ENCODE data around the gene SREBF2. TPM values are rescaled to one million over a fixed set of nuclear protein-coding genes. Genes with fewer than 3 reads are reported as not detected.

Gene SREBF2
- total and polyA plus RNA-seq, 2 experiments from 2014 or later, result 23.6 to 26.5 TPM

DNA sequence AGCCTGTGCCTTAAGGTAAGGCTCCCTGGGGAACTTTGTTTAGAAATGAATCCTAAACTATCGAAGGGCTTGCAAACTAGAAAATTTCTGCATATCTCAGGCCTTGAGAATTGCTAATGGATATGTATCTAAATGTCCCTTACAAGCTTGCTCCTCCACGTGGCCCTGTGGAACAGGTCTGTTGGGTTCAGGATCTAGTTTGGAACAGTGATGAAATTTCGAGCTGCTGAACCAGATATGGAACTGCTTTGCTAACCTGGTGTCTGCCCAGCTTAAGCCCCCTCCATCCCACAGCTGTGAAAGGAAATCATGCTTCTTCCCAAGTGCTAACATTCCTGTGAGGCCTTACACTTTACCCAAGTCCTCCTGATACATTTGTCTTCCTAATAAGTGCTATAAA, 11.6 kb downstream of the SREBF2 start:
- WGBS, 2 experiments (ENCODE audit: low coverage in 1 of 2, low lambda C conversion rate in 2 of 2, missing lambda C conversion rate in 2 of 2), result 47 to 61% methylated on average over 3 of the region's 3 CpGs
- no peaks in the 10 kb centered on the region for H3K4me1 ChIP-seq (ENCODE audit: insufficient read depth)
- no peaks in the 10 kb centered on the region for H3K9me3 ChIP-seq (ENCODE audit: low read depth)
- no peaks in the 10 kb centered on the region for H3K27me3 ChIP-seq (replicated peaks; ENCODE audit: insufficient read depth)
- H2AFZ ChIP-seq, result no peak overlapping the region
- H3K4me2 ChIP-seq (ENCODE audit: unreplicated experiment), result no peak overlapping the region
- in situ Hi-C loops (cut with MboI), result no loop called here
- H4K20me1 ChIP-seq (ENCODE audit: insufficient read depth), result no peaks in the 10 kb centered on the region
- no peak for TF ChIP-seq EZH2phosphoT487 (IDR thresholded peaks at IDR 0.05; ENCODE audit: insufficient read depth, low read depth)
- TF ChIP-seq EZH2 (IDR thresholded peaks at IDR 0.05; ENCODE audit: insufficient read depth, poor library complexity, severe bottlenecking), result no peak
- H3K9ac ChIP-seq, result no peak overlapping the region
- no peak overlapping the region for H3K4me3 ChIP-seq
- H3K27ac ChIP-seq, result no peak overlapping the region
- H3F3A ChIP-seq (ENCODE audit: insufficient read depth), result no peaks in the 10 kb centered on the region
- DNase-seq, result no peak
- no peaks in the 10 kb centered on the region for H3K36me3 ChIP-seq (ENCODE audit: low read depth)
- H3K79me2 ChIP-seq (ENCODE audit: insufficient read depth), result peaks cover 99% of the 10 kb centered on the region
- no peaks in the 10 kb centered on the region for H3K9me2 ChIP-seq (ENCODE audit: insufficient read depth)

- DNase-seq, result no peak
- no peaks in the 10 kb centered on the region for H3F3A ChIP-seq (ENCODE audit: insufficient read depth)
- WGBS, 2 experiments (ENCODE audit: low coverage in 1 of 2, low lambda C conversion rate in 2 of 2, missing lambda C conversion rate in 2 of 2), result 64 to 69% methylated on average over 4 of the region's 4 CpGs
- H4K20me1 ChIP-seq (ENCODE audit: insufficient read depth), result no peaks in the 10 kb centered on the region
- H3K36me3 ChIP-seq (ENCODE audit: low read depth), result no peaks in the 10 kb centered on the region
- no peaks in the 10 kb centered on the region for H3K27me3 ChIP-seq (replicated peaks; ENCODE audit: insufficient read depth)
- H3K9ac ChIP-seq, result no peak overlapping the region
- no peaks in the 10 kb centered on the region for H3K4me1 ChIP-seq (ENCODE audit: insufficient read depth)
- H2AFZ ChIP-seq, result no peak overlapping the region
- H3K9me2 ChIP-seq (ENCODE audit: insufficient read depth), result no peaks in the 10 kb centered on the region
- no peak overlapping the region for H3K4me2 ChIP-seq (ENCODE audit: unreplicated experiment)
- H3K27ac ChIP-seq, result no peak overlapping the region
- no peak overlapping the region for H3K4me3 ChIP-seq
- no peaks in the 10 kb centered on the region for H3K9me3 ChIP-seq (ENCODE audit: low read depth)
- peaks cover 99% of the 10 kb centered on the region for H3K79me2 ChIP-seq (ENCODE audit: insufficient read depth)
- no peak for TF ChIP-seq EZH2phosphoT487 (IDR thresholded peaks at IDR 0.05; ENCODE audit: insufficient read depth, low read depth)
- TF ChIP-seq EZH2 (IDR thresholded peaks at IDR 0.05; ENCODE audit: insufficient read depth, poor library complexity, severe bottlenecking), result no peak
- in situ Hi-C loops (cut with MboI), result no loop called here
Observed at GRCh38 chr22:41845380-41846267, 12.7 kb downstream of the SREBF2 start.

DNA sequence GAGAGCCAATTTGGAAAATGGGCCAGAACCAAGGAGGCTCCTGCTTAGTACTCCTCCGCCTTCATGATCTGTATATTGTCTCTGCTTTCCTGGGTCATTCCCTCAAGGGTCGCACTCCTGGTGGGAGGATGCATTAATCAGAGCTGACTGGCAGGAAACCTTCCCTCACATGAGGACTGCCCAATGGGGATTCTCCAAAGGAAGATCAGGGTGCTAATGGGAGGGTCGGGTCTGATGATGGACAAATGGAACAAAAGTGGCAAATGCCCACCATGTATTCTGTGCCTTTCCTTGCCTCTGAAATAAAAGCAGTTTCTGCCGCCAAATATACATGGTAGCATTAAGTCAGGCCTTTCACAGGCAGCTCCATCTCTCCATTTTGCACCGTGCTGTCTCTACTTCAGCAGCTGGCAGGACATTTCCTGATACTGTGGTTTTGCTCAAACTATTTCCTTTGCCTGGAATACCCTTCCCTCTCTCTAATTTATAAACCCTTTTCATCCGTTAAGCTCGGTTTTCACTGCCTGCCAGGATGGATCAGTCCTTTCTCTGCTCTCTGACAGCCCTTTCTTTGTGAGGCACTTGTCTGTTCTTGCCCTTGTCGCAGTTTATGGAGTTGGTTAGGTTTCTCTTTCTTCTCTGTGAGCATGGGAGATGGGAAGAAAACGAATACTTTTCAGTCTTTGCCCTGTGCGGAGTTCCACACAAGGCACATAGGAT, 13.5 kb downstream of the SREBF2 start:
- H3K4me3 ChIP-seq, result no peak overlapping the region
- no peaks in the 10 kb centered on the region for H4K20me1 ChIP-seq (ENCODE audit: insufficient read depth)
- peaks cover 99% of the 10 kb centered on the region for H3K79me2 ChIP-seq (ENCODE audit: insufficient read depth)
- no peak overlapping the region for H3K27ac ChIP-seq
- no peak overlapping the region for H3K4me2 ChIP-seq (ENCODE audit: unreplicated experiment)
- H3K9ac ChIP-seq, result no peak overlapping the region
- H3K9me2 ChIP-seq (ENCODE audit: insufficient read depth), result no peaks in the 10 kb centered on the region
- no peaks in the 10 kb centered on the region for H3K4me1 ChIP-seq (ENCODE audit: insufficient read depth)
- 83% methylated on average over 10 of the region's 10 CpGs for WGBS, 2 experiments (ENCODE audit: low coverage in 1 of 2, low lambda C conversion rate in 2 of 2, missing lambda C conversion rate in 2 of 2)
- H2AFZ ChIP-seq, result no peak overlapping the region
- H3F3A ChIP-seq (ENCODE audit: insufficient read depth), result no peaks in the 10 kb centered on the region
- no peaks in the 10 kb centered on the region for H3K27me3 ChIP-seq (replicated peaks; ENCODE audit: insufficient read depth)
- in situ Hi-C loops (cut with MboI), result no loop called here
- no peaks in the 10 kb centered on the region for H3K36me3 ChIP-seq (ENCODE audit: low read depth)
- TF ChIP-seq EZH2phosphoT487 (IDR thresholded peaks at IDR 0.05; ENCODE audit: insufficient read depth, low read depth), result no peak
- no peak for TF ChIP-seq EZH2 (IDR thresholded peaks at IDR 0.05; ENCODE audit: insufficient read depth, poor library complexity, severe bottlenecking)
- H3K9me3 ChIP-seq (ENCODE audit: low read depth), result no peaks in the 10 kb centered on the region
- no peak for DNase-seq

DNA sequence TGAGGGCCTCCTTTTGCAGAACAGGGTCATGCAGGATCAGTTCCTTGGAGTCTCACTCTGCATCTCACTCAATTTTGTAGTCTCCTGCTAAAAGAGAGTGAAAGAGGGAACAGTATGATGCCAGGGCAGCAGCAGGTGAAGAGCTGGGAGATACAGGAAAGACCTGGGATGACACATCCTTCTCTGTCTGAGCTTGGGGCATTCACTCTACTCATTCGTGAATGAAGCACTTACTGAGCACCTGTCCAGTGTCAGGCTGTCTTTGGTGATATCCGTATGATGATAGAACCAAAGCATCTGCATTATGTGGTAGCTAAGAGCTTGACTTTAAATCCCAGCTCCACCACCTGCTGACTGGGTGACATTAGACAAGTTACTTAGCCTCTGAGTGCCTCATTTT, 14.4 kb downstream of the SREBF2 start:
- Histone ChIP-seq H3K4me3 (no peak overlapping the region), H3K36me3 (ENCODE audit: low read depth) (no peaks in the 10 kb centered on the region), H3K9ac (no peak overlapping the region), H3K4me2 (ENCODE audit: unreplicated experiment) (no peak overlapping the region), H3K27ac (no peak overlapping the region), H3K9me3 (ENCODE audit: low read depth) (no peaks in the 10 kb centered on the region), H3K79me2 (ENCODE audit: insufficient read depth) (peaks cover 99% of the 10 kb centered on the region), H3F3A (ENCODE audit: insufficient read depth) (no peaks in the 10 kb centered on the region), H2AFZ (no peak overlapping the region), H3K9me2 (ENCODE audit: insufficient read depth) (no peaks in the 10 kb centered on the region), H3K4me1 (ENCODE audit: insufficient read depth) (no peaks in the 10 kb centered on the region), H4K20me1 (ENCODE audit: insufficient read depth) (no peaks in the 10 kb centered on the region), H3K27me3 (replicated peaks; ENCODE audit: insufficient read depth) (no peaks in the 10 kb centered on the region)
- TF ChIP-seq EZH2phosphoT487 (IDR thresholded peaks at IDR 0.05; ENCODE audit: insufficient read depth, low read depth) (no peak), EZH2 (IDR thresholded peaks at IDR 0.05; ENCODE audit: insufficient read depth, poor library complexity, severe bottlenecking) (no peak)
- in situ Hi-C loops (cut with MboI), result no loop called here
- 91 to 94% methylated on average over 2 of the region's 2 CpGs for WGBS, 2 experiments (ENCODE audit: low coverage in 1 of 2, low lambda C conversion rate in 2 of 2, missing lambda C conversion rate in 2 of 2)
- DNase-seq, result no peak

Data from GM23248 (cell line).